ENCODE measurements around the gene IMMT. TPM values are rescaled to one million over a fixed set of nuclear protein-coding genes. Genes with fewer than 3 reads are reported as not detected.

The IMMT gene
- total and polyA plus RNA-seq, 2 experiments from 2014 or later = 71.0 to 96.7 TPM

GRCh38 chr2:86143307-86143706 lies 52.0 kb downstream of the IMMT start:
- TF ChIP-seq EZH2 (IDR thresholded peaks at IDR 0.05; ENCODE audit: low read depth, unreplicated experiment) (no peak), EZH2phosphoT487 (IDR thresholded peaks at IDR 0.05; ENCODE audit: unreplicated experiment) (no peak), ZNF462 (CRISPR knock-in tag; IDR thresholded peaks at IDR 0.05) (no peak), REST (IDR thresholded peaks at IDR 0.05; ENCODE audit: unreplicated experiment) (no peak), ZNF114 (CRISPR knock-in tag; IDR thresholded peaks at IDR 0.05) (no peak), POLR2AphosphoS5 (IDR thresholded peaks at IDR 0.05; ENCODE audit: low read depth) (no peak)
- no peak overlapping the region for H3K4me3 Mint-ChIP-seq
- Histone ChIP-seq H3F3A (replicated peaks; ENCODE audit: low read depth) (peaks cover 9% of the 10 kb centered on the region; the same call in 1 of the 2 replicates), H3K9me2 (ENCODE audit: insufficient read depth) (no peaks in the 10 kb centered on the region), H3K4me2 (no peak overlapping the region), H3K4me1 (ENCODE audit: insufficient read depth) (no peaks in the 10 kb centered on the region), H3K4me3 (no peak overlapping the region), H4K20me1 (replicated peaks; ENCODE audit: insufficient read depth) (peaks cover 25% of the 10 kb centered on the region), H2AFZ (no peak overlapping the region), H3K36me3 (ENCODE audit: insufficient read depth) (peaks cover 44% of the 10 kb centered on the region), H3K27ac (ENCODE audit: low read depth) (no peak overlapping the region), H3K79me2 (replicated peaks; ENCODE audit: insufficient read depth) (no peaks in the 10 kb centered on the region), H3K27me3 (ENCODE audit: insufficient read depth) (no peaks in the 10 kb centered on the region)
- peaks cover 75% of the 10 kb centered on the region for H3K36me3 Mint-ChIP-seq (ENCODE audit: low read depth)
- H3K4me1 Mint-ChIP-seq = no peaks in the 10 kb centered on the region
- DNase-seq (ENCODE audit: low spot score) = no peak
- ATAC-seq = no peak
- peak overlapping the region; percentile 41; the same call in 1 of the 2 replicates for H3K27ac Mint-ChIP-seq
- H3K9me3 Mint-ChIP-seq = no peaks in the 10 kb centered on the region
- peaks cover 15% of the 10 kb centered on the region for H3K27me3 Mint-ChIP-seq (ENCODE audit: insufficient read depth, low read depth, poor library complexity)
